Inflammatory macrophage treated with lipopolysaccharide for 1 hour (primary cell): ENCODE results near the gene FRMD7.
"Not testable (repeated sequence)": the region's sequence is repeated elsewhere in the genome, so short reads cannot be mapped to it uniquely, and the experiment has no call there.

Experiments
- DNase-seq, 2 donors: peaks; one replicate each; pipeline ENCODE4 v3.0.0-alpha.2; 2020 to 2022

The FRMD7 gene

GRCh38 chrX:132092439-132093065, 35.3 kb downstream of the FRMD7 start:
- DNase-seq = peak; percentile 63 to 80

GRCh38 chrX:132090403-132091159, 37.2 kb downstream of the FRMD7 start:
- peak; percentile 80 to 89 for DNase-seq

- peak; percentile 68 to 82 for DNase-seq
Measured at GRCh38 chrX:132088864-132089263, 39.0 kb downstream of the FRMD7 start.

GRCh38 chrX:132086672-132087071, 41.1 kb downstream of the FRMD7 start:
- DNase-seq = peak; percentile 40 to 56

- DNase-seq = no peak
Measured at GRCh38 chrX:132085786-132086185, 42.0 kb downstream of the FRMD7 start.

GRCh38 chrX:132077912-132078311, 49.9 kb downstream of the FRMD7 start:
- DNase-seq = no peak

GRCh38 chrX:132077414-132077813, 50.4 kb downstream of the FRMD7 start:
- DNase-seq = no peak

GRCh38 chrX:132071254-132071653, 56.6 kb downstream of the FRMD7 start:
- no peak for DNase-seq

GRCh38 chrX:132068405-132068804, 59.4 kb downstream of the FRMD7 start:
- no peak for DNase-seq

GRCh38 chrX:132063862-132064261, 64.0 kb downstream of the FRMD7 start:
- no peak for DNase-seq

- no peak for DNase-seq
Measured at GRCh38 chrX:132063334-132063733, 64.5 kb downstream of the FRMD7 start.

GRCh38 chrX:132059973-132060540, 67.8 kb downstream of the FRMD7 start:
- no peak for DNase-seq

GRCh38 chrX:132058975-132059374, 68.8 kb downstream of the FRMD7 start:
- no peak for DNase-seq

GRCh38 chrX:132058050-132058449, 69.8 kb downstream of the FRMD7 start:
- no peak for DNase-seq

GRCh38 chrX:132051778-132052177, 76.0 kb downstream of the FRMD7 start:
- DNase-seq = not testable (repeated sequence)

- no peak for DNase-seq
Measured at GRCh38 chrX:132046533-132046932, 81.3 kb downstream of the FRMD7 start.

- no peak for DNase-seq
Measured at GRCh38 chrX:132045456-132045855, 82.4 kb downstream of the FRMD7 start.

- DNase-seq = peak; percentile 21 to 29
Measured at GRCh38 chrX:132044953-132045352, 82.9 kb downstream of the FRMD7 start.

GRCh38 chrX:132043977-132044376, 83.8 kb downstream of the FRMD7 start:
- DNase-seq = no peak

GRCh38 chrX:132041015-132041414, 86.8 kb downstream of the FRMD7 start:
- no peak for DNase-seq

- DNase-seq = no peak
Measured at GRCh38 chrX:132040066-132040465, 87.8 kb downstream of the FRMD7 start.

GRCh38 chrX:132037479-132037993, 90.3 kb downstream of the FRMD7 start:
- no peak for DNase-seq

GRCh38 chrX:132034648-132035047, 93.2 kb downstream of the FRMD7 start:
- no peak for DNase-seq

- no peak for DNase-seq
Measured at GRCh38 chrX:132033166-132033565, 94.7 kb downstream of the FRMD7 start.
